CMK (cell line): ENCODE measurements around the gene OR2A5.
"Not testable (repeated sequence)": the region's sequence is repeated elsewhere in the genome, so short reads cannot be mapped to it uniquely, and the experiment has no call there.

ENCODE experiments used
- DNase-seq: peaks from one replicate; pipeline ENCODE4 v3.0.0-alpha.2; 2010; ENCODE audit warnings: low read depth

OR2A5 gene

DNA sequence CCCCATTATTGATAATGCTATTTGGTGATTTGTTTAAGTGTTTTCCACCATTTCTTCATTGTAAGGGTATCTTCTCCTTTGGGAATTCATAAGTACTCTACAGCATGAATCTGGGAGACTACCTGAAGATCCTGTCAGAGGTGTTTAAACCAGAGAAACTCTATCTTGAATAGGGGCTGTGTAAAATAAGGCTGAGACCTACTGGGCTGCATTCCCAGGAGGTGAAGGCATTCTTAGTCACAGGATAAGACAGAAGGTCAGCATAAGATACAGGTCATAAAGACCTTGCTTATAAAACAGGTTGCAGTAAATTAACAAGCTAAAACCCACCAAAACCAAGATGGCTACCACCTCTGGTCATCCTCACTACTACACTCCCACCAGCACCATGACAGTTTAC, 13.4 kb upstream of the OR2A5 start:
- DNase-seq = no peak

- no peak for DNase-seq
These were observed 12.4 kb upstream of the OR2A5 start for GRCh38 chr7:144036302-144036885.

GRCh38 chr7:144037414-144038035, 11.2 kb upstream of the OR2A5 start:
- no peak for DNase-seq

DNA sequence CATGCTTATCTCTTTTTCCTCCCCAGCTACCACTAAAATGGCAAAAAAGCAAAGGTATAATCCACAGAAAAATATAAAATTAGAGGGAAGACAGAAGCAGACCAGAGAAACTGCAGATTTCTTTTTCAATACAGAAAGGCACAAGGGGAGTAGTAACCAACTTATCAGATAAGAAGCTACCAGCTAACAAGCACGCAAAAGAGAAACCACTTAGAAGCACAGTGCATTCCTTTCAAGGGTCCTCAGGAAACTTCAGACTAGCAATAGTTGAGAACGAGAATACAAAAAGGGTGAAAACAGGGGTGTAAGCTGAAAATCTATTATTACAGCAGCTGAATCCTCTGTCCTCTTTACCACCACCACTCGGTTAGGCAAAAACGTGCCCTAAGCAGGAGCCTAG, 9.9 kb upstream of the OR2A5 start:
- DNase-seq = no peak

- no peak for DNase-seq
These were observed 743 bp downstream of the OR2A5 start for GRCh38 chr7:144049491-144049890.

DNA sequence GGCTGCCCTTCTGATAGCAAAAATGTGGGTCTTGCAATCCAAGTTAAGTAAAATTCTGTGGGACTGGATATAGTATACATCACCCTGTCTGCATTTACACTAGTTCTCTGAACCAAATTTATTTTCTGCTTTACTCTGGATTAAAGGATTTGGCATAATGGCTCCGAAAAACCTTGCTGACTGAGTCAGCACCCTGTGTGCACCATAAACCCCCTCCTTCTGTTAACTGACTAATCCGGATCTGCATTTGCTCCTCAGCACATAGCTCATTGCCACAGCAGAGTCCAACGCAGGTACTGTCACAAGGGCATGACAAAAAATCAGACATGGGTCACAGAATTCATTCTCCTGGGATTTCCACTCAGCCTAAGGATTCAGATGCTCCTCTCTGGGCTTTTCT, 1.3 kb downstream of the OR2A5 start:
- DNase-seq = no peak

DNA sequence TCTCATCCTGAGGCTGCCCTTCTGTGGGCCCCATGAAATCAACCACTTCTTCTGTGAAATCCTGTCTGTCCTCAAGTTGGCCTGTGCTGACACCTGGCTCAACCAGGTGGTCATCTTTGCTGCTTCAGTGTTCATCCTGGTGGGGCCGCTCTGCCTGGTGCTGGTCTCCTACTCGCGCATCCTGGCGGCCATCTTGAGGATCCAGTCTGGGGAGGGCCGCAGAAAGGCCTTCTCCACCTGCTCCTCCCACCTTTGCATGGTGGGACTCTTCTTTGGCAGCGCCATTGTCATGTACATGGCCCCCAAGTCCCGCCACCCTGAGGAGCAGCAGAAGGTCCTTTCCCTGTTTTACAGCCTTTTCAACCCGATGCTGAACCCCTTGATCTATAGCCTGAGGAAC, 2.1 kb downstream of the OR2A5 start:
- not testable (repeated sequence) for DNase-seq

GRCh38 chr7:144057954-144058353, 9.2 kb downstream of the OR2A5 start:
- DNase-seq = no peak

DNA sequence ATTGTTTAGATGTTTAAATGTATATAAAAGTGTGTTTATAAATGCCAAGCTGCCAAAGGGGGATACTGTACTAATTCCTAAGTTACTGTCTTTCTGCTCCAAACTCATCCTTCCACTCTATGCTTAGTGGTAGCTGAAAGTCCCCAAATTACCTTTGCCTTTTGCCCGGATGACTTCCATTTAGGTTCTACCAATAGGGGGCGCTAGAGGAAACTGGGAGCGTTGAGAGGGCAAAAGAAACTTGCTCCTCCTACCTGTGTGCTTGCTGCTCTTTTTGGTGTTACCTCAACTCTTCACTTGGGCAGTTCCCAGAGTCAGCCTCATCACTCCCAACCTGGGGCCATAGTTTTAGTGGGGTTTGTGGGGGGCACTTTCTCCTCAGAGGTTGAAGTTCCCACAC, 15.0 kb downstream of the OR2A5 start:
- DNase-seq = no peak

DNA sequence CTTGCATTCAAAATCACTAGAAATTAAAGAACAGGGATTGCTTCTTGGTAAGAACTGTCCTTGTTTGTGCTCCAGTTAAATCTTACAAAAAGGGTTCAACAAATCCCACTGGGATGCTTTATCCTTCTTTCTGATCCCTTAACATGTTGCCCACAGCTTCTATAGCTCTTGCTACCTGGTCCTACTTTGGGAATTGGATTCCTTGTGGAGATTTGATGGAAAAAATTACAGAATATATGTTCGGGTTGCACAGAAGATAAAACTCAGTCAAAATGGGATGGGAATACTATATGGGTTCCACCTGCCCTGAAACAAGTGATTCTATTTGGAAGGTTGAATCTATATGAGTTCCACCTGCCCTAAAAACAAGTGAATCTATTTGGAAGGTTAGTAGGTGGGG, 20.8 kb downstream of the OR2A5 start, which contains the start of gene OR2A25:
Gene OR2A25, plus strand, starts transcription at position 301 of the 400 bp plus-strand sequence. CDS start 4,409 bp downstream, outside the sequence.
- DNase-seq = no peak

GRCh38 chr7:144069953-144070352, 21.2 kb downstream of the OR2A5 start:
- no peak for DNase-seq

- no peak for DNase-seq
These were observed 25.6 kb downstream of the OR2A5 start for GRCh38 chr7:144074374-144074773.

DNA sequence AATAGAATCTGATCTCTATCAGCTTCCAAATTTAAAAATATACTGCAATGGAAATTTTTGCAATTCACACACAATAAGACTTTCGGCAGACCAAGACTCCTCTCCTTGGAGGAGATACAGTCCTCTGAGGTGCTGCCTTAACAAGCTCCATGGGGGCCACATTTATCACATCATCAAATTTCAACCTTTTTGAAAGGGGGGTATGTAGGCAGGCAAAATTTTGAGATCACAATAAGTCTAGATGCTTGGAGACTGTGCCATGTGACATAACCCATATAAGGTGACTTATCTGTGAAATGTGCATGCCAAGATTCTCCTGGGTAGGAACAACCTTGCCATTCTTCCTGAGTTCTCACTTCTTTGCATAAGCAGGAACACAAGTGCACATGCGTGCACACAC, 37.2 kb downstream of the OR2A5 start, which contains the start of gene OR2A12:
Gene OR2A12, plus strand, starts transcription at position 301 of the 400 bp plus-strand sequence. CDS start 8,830 bp downstream, outside the sequence.
- DNase-seq = no peak

GRCh38 chr7:144086730-144087129, 38.0 kb downstream of the OR2A5 start:
- DNase-seq = no peak

DNA sequence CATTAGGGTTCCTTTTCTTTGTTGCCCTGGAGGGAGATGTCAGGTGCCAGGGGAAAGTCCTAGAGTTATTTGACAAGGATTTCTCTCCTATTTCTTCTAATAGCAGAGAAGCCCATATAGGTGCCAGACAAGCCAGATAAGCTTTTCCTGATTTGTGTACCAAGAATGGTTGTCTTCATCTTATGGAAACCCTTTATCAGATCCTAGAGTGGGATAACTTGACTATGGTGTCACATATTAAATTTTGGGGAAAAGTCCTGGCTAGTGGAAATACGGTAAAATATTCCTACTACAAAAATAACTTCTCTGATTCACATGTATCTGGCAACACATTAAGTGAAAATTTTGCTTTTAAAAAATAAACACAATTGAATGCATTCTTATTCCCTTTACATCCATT, 38.5 kb downstream of the OR2A5 start:
- no peak for DNase-seq

DNA sequence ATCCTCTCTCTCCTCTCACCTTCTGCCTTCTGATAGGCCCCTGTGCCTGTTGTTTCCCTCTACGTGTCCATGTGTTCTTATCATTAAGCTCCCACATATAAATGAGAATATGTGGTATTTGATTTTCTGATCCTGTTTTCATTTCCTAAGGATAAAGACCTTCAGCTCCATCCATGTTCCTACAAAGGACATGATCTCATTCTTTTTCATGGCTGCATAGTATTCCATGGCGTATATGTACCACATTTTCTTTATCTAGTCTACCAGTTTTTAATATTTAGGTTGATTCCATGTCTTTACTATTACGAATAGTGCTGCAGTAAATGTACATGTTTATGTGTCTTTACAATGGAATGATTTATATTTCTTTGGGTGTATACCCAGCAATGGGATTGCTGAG, 41.9 kb downstream of the OR2A5 start:
- DNase-seq = no peak

DNA sequence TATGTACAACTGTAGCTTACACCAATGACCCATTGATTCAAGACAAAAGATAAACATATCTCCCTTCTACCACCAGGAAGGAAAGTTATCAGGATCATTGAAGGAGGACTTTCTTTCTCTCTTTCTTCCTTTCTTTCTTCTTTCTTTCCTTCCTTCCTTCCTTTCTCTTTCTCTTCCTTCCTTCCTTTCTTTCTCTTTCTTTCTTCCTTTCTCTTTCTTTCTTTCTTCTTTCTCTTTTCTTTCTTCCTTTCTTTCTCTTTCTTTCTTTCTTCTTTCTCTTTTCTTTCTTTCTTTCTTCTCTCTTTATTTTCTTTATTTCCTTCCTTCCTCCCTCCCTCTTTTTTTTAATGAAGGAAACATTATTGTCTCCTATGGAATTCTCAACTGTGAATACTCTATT, 50.0 kb downstream of the OR2A5 start:
- no peak for DNase-seq

GRCh38 chr7:144100607-144101006, 51.9 kb downstream of the OR2A5 start:
- no peak for DNase-seq

DNA sequence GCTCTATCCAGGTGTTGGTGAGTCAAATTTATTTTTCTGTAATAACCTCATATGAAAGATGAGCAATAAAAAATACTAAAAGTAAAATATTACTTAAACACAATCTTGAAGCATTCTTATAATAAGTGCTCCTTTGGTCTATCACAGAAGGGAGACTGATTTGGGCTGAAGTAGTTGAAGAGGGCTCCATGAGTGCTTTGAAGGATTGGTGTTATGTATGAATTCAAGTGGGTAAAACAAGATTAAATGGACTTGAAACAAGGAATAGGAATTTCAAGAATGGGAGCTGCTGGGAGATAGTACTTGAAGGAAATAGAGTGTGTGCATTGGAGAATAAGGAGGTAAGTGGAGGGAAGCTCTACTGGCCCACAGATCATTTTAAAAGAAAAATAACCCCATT, 53.3 kb downstream of the OR2A5 start:
- no peak for DNase-seq

- no peak for DNase-seq
These were observed 56.5 kb downstream of the OR2A5 start for GRCh38 chr7:144105211-144105610.
